ENCODE results near the gene PNKD. TPM values are rescaled to one million over a fixed set of nuclear protein-coding genes. Genes with fewer than 3 reads are reported as not detected.

The PNKD gene
- total and polyA plus RNA-seq, 2 of the 8 experiments (the other 6 are each of a cell fraction or from before 2014, with no cell fraction given): 43.9 to 65.4 TPM

DNA sequence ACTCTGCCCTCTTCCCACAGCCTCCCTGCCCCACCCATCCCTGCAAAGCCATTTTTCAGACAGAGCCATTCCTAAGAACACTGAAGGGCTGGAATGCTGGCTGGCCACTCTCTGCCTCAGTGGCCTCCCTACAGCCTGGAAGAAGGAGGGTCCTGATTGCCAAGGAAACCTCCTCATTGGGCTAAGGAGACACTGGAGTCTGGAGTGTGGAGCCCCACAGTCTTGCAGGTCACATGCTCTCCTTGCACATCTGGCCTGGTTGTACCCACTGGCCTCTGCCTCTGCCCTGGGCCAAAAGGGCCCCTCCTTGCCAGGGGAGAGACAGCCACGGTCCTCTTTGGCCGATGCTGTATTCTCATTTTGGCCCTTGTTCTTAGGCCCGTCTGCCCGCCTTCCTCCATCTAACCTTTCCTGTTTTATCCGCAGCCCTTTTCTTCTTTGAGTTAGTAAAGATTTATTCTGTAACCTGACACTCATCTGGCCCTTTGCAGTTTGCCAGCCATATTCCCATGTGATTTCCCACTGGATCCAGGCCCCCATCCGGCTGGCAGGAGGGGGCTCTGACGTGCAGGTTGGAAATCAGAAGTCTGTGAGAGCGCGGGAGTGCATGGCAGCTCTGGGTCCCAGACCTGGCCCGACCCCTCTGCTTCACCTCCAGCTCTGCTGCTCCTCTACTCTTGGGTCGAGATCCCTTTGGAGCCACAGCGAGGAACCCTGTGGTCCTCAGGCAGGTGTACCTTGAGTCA is 75.3 kb downstream of the PNKD start:
- Histone ChIP-seq H3K4me1 (replicated peaks in 1 of 4; ENCODE audit: control insufficient read depth in 3 of 4, insufficient read depth in 4 of 4, low read length in 3 of 4) (peaks cover 0 to 4% (median 0%) of the 10 kb centered on the region in 4 experiments; a peak in 1 of 7 replicates), H3K23ac (ENCODE audit: insufficient read length) (no peak overlapping the region), H3K27ac (ENCODE audit: low read depth, low read length) (no peak overlapping the region), H2BK5ac (ENCODE audit: low read depth, low read length) (peak overlapping the region; percentile 39; the same call in 1 of the 2 replicates), H4K20me1 (replicated peaks in 1 of 2; ENCODE audit: control insufficient read depth in 1 of 2, insufficient read depth in 2 of 2, low read length in 2 of 2) (no peaks in the 10 kb centered on the region), H3K4ac (replicated peaks; ENCODE audit: insufficient read length, low read depth, low read length) (no peak overlapping the region), H3K79me2 (ENCODE audit: control insufficient read depth in 1 of 2, insufficient read depth in 2 of 2, low read length in 2 of 2) (no peaks in the 10 kb centered on the region), H3K56ac (replicated peaks; ENCODE audit: insufficient read length, low read depth, low read length) (no peak overlapping the region), H2AFZ (ENCODE audit: low read length) (no peak overlapping the region), H2AK5ac (ENCODE audit: low read depth, low read length) (no peak overlapping the region), H2BK120ac (replicated peaks; ENCODE audit: low read depth, low read length) (no peak overlapping the region), H4K8ac (ENCODE audit: extremely low read depth, insufficient read depth, low read length) (0 out of 2 replicates have a peak overlapping the region, but pooled peaks have one; percentile 9), H3K79me1 (ENCODE audit: low read depth, low read length) (no peaks in the 10 kb centered on the region), H3K9ac (replicated peaks in 1 of 4; ENCODE audit: extremely low read depth in 1 of 4, low read depth in 3 of 4, low read length in 3 of 4) (no peak overlapping the region; a peak in 1 of 7 replicates), H3K27me3 (replicated peaks in 1 of 4; ENCODE audit: control insufficient read depth in 3 of 4, extremely low read depth in 1 of 4, insufficient read depth in 3 of 4, low read length in 3 of 4) (no peaks in the 10 kb centered on the region), H3K36me3 (ENCODE audit: control insufficient read depth in 2 of 4, insufficient read depth in 4 of 4, low read length in 3 of 4) (no peaks in the 10 kb centered on the region; a peak in 1 of 8 replicates), H2BK20ac (ENCODE audit: low read length) (no peak overlapping the region), H3K4me3 (ENCODE audit: extremely low read depth in 1 of 4, insufficient read depth in 2 of 4, low read depth in 3 of 4, low read length in 4 of 4) (no peak overlapping the region), H4K5ac (ENCODE audit: insufficient read length, low read depth, low read length) (no peak overlapping the region), H3K23me2 (ENCODE audit: low read depth, low read length) (no peaks in the 10 kb centered on the region), H3K14ac (ENCODE audit: insufficient read length) (no peak overlapping the region), H3K9me3 (ENCODE audit: insufficient read depth in 2 of 2, low read depth in 1 of 2, low read length in 1 of 2) (no peaks in the 10 kb centered on the region), H2BK12ac (ENCODE audit: low read depth, low read length) (no peak overlapping the region), H2BK15ac (ENCODE audit: low read length) (no peak overlapping the region), H3K18ac (ENCODE audit: extremely low read depth, low read length) (no peak overlapping the region), H4K91ac (replicated peaks; ENCODE audit: insufficient read length, low read length) (no peak overlapping the region), H3K4me2 (ENCODE audit: insufficient read depth in 1 of 2, low read depth in 2 of 2, low read length in 2 of 2) (no peak overlapping the region)
- CTCF ChIA-PET (ENCODE audit: partially characterized antibody): interaction anchor here (1.5 to 3.0 kb wide), 3 partner anchors 11 to 47 kb away, joined by 3 to 18 read pairs (median 7); partner anchors contain the start of gene CATIP
- FAIRE-seq (no peak), DNase-seq (ENCODE audit: low read depth in 1 of 2, low spot score in 2 of 2) (no peak)
- 90% methylated on average over 12 of the region's 12 CpGs; no CpG with 5 or more reads in 1 of the 2 experiments for WGBS, 2 experiments (ENCODE audit: extremely low coverage in 1 of 2, insufficient coverage in 1 of 2, insufficient read length in 1 of 2, insufficient replicate concordance in 2 of 2, low coverage in 1 of 2, low lambda C conversion rate in 2 of 2, missing lambda C conversion rate in 1 of 2)
- POLR2A ChIA-PET (ENCODE audit: partially characterized antibody): no interaction called here
- TF ChIP-seq CTBP2 (IDR thresholded peaks at IDR 0.05; ENCODE audit: borderline replicate concordance, insufficient read depth, insufficient read length, low read length): no peak
- no peak for TF ChIP-seq GABPA (IDR thresholded peaks at IDR 0.05; ENCODE audit: borderline replicate concordance, insufficient read depth, low read length)
- no peak for TF ChIP-seq CHD1 (IDR thresholded peaks at IDR 0.05; ENCODE audit: low read depth, low read length)
- no peak for TF ChIP-seq SRF (IDR thresholded peaks at IDR 0.05; ENCODE audit: low read depth, low read length)
